Right lobe of liver (tissue), 4 donors: ENCODE measurements around the gene OSCAR.

ENCODE experiments used
- CTCF ChIP-seq, 4 donors: fragments of 200-600 bp in 3 of 4; fragments of 450-650 bp in 1 of 4; IDR thresholded peaks; one replicate each; pipeline versions ENCODE4 v1.5.1 to v1.8.0; 2016 to 2022; ENCODE audit warnings: antibody characterized with exemption in 4 of 4, mild to moderate bottlenecking in 2 of 4
- POLR2A ChIP-seq: fragments of 450-650 bp; IDR thresholded peaks from one replicate; pipeline ENCODE4 v1.6.1; 2017; ENCODE audit warnings: antibody characterized with exemption, mild to moderate bottlenecking
- donor health status: DM: no; HTN: no; CAD: no.
- donor health status: DM: no; HTN: no; CAD: no.
- donor health status: DM: no; HTN: yes; CAD: no.

GRCh38 chr19:54124393-54124792 is 23.8 kb upstream of the OSCAR start:
- no peak for TF ChIP-seq POLR2A
- no peak for TF ChIP-seq CTCF (IDR thresholded peaks at IDR 0.05)
